ENCODE data around the gene SENP1. TPM values are rescaled to one million over a fixed set of nuclear protein-coding genes. Genes with fewer than 3 reads are reported as not detected.

The SENP1 gene
- total RNA-seq, 1 donor from 2014 or later = 31.2 TPM

- DNase-seq (ENCODE audit: low spot score) = no peak
- Mint-ChIP-seq H3K27me3 (ENCODE audit: unreplicated experiment) (peaks cover 49% of the 10 kb centered on the region), H3K4me3 (ENCODE audit: unreplicated experiment) (no peak overlapping the region)
Observed at GRCh38 chr12:48003226-48004052, 102.4 kb downstream of the SENP1 start.

GRCh38 chr12:48002773-48003218 is 103.1 kb downstream of the SENP1 start:
- no peak overlapping the region for H3K4me3 Mint-ChIP-seq (ENCODE audit: unreplicated experiment)
- H3K27ac Mint-ChIP-seq (ENCODE audit: unreplicated experiment) = no peak overlapping the region
- peak; percentile 68 for DNase-seq (ENCODE audit: low spot score)
- TF ChIP-seq CTCF (IDR thresholded peaks at IDR 0.05; ENCODE audit: unreplicated experiment) = no peak
- H3K9me3 Mint-ChIP-seq (ENCODE audit: unreplicated experiment) = no peaks in the 10 kb centered on the region
- peaks cover 23% of the 10 kb centered on the region for H3K4me1 Mint-ChIP-seq (ENCODE audit: unreplicated experiment)
- peaks cover 45% of the 10 kb centered on the region for H3K27me3 Mint-ChIP-seq (ENCODE audit: unreplicated experiment)
- no peaks in the 10 kb centered on the region for H3K36me3 Mint-ChIP-seq (ENCODE audit: low read depth, unreplicated experiment)

More at GRCh38 chr12:48003226-48004052, 102.4 kb downstream of the SENP1 start:
- no peak overlapping the region for H3K27ac Mint-ChIP-seq (ENCODE audit: unreplicated experiment)
- no peaks in the 10 kb centered on the region for H3K36me3 Mint-ChIP-seq (ENCODE audit: low read depth, unreplicated experiment)
- H3K9me3 Mint-ChIP-seq (ENCODE audit: unreplicated experiment) = no peaks in the 10 kb centered on the region
- peaks cover 23% of the 10 kb centered on the region for H3K4me1 Mint-ChIP-seq (ENCODE audit: unreplicated experiment)
- TF ChIP-seq CTCF (IDR thresholded peaks at IDR 0.05; ENCODE audit: unreplicated experiment) = no peak

- Mint-ChIP-seq H3K27me3 (ENCODE audit: unreplicated experiment) (peaks cover 45% of the 10 kb centered on the region), H3K36me3 (ENCODE audit: low read depth, unreplicated experiment) (no peaks in the 10 kb centered on the region), H3K9me3 (ENCODE audit: unreplicated experiment) (no peaks in the 10 kb centered on the region), H3K27ac (ENCODE audit: unreplicated experiment) (no peak overlapping the region), H3K4me3 (ENCODE audit: unreplicated experiment) (peak overlapping the region; percentile 59), H3K4me1 (ENCODE audit: unreplicated experiment) (peaks cover 23% of the 10 kb centered on the region)
- DNase-seq (ENCODE audit: low spot score) = no peak
- no peak for TF ChIP-seq CTCF (IDR thresholded peaks at IDR 0.05; ENCODE audit: unreplicated experiment)
Observed at GRCh38 chr12:48002414-48002730, 103.5 kb downstream of the SENP1 start.

GRCh38 chr12:48001505-48002413 is 104.1 kb downstream of the SENP1 start:
- Mint-ChIP-seq H3K27me3 (ENCODE audit: unreplicated experiment) (peaks cover 45% of the 10 kb centered on the region), H3K36me3 (ENCODE audit: low read depth, unreplicated experiment) (no peaks in the 10 kb centered on the region), H3K27ac (ENCODE audit: unreplicated experiment) (no peak overlapping the region), H3K9me3 (ENCODE audit: unreplicated experiment) (no peaks in the 10 kb centered on the region), H3K4me3 (ENCODE audit: unreplicated experiment) (peak overlapping the region; percentile 87), H3K4me1 (ENCODE audit: unreplicated experiment) (peaks cover 23% of the 10 kb centered on the region)
- no peak for TF ChIP-seq CTCF (IDR thresholded peaks at IDR 0.05; ENCODE audit: unreplicated experiment)
- DNase-seq (ENCODE audit: low spot score) = peak; percentile 44

All from endothelial cell (in vitro differentiated cells).